SK-N-MC (cell line): ENCODE data around the gene TADA1.

Experiments used
- DNase-seq: peaks from one replicate; pipeline ENCODE4 v3.0.0-alpha.2; 2011; ENCODE audit warnings: low read depth, low spot score
- H3K27ac ChIP-seq: fragments of 200-600 bp; sonication (generic); 2 replicates; pipeline ENCODE4 v1.5.1; 2016; ENCODE audit warnings: mixed run types
- H3K36me3 ChIP-seq: fragments of 200-600 bp; sonication (generic); 2 replicates; pipeline ENCODE4 v1.6.1; 2017; ENCODE audit warnings: antibody characterized with exemption, low read length, mixed read lengths; ENCODE audit not compliant: insufficient read depth
- H3K4me3 ChIP-seq: fragments of 200-600 bp; sonication (generic); 2 replicates; pipeline ENCODE4 v1.5.1; 2016
- H3K9ac ChIP-seq: fragments of 200-600 bp; sonication (generic); 2 replicates; pipeline ENCODE4 v1.8.0; 2017; ENCODE audit warnings: mixed run types, mixed read lengths; ENCODE audit not compliant: insufficient read length
- H3K9me3 ChIP-seq: fragments of 200-600 bp; sonication (generic); 2 replicates; pipeline ENCODE4 v1.6.1; 2017; ENCODE audit warnings: low read depth, mild to moderate bottlenecking, antibody characterized with exemption, low read length, moderate library complexity, mixed read lengths
- EZH2 ChIP-seq: fragments of 200-600 bp; sonication (generic); IDR thresholded peaks from one replicate; pipeline ENCODE4 v1.6.1; 2017; ENCODE audit warnings: antibody characterized with exemption
- FOXP2 ChIP-seq: optimal IDR thresholded peaks from 2 replicates; pipeline ENCODE3; 2011; ENCODE audit warnings: mild to moderate bottlenecking, moderate library complexity; ENCODE audit not compliant: insufficient read depth; ENCODE audit errors: extremely low read length, control extremely low read depth
- POLR2AphosphoS5 ChIP-seq: IDR thresholded peaks from 2 replicates; pipeline ENCODE4 v1.6.1; 2012; ENCODE audit warnings: mild to moderate bottlenecking, low read depth, low read length, borderline replicate concordance

The TADA1 gene

GRCh38 chr1:166859597-166859996 lies 16.5 kb downstream of the TADA1 start:
- H3K36me3 ChIP-seq: peaks cover 97% of the 10 kb centered on the region
- no peaks in the 10 kb centered on the region for H3K9me3 ChIP-seq
- TF ChIP-seq EZH2: no peak
- no peak for TF ChIP-seq FOXP2
- TF ChIP-seq POLR2AphosphoS5: no peak
- no peak overlapping the region for H3K9ac ChIP-seq
- no peak overlapping the region for H3K4me3 ChIP-seq
- H3K27ac ChIP-seq: no peak overlapping the region
- no peak for DNase-seq

GRCh38 chr1:166858726-166859419 lies 17.2 kb downstream of the TADA1 start:
- Histone ChIP-seq H3K9me3 (no peaks in the 10 kb centered on the region), H3K4me3 (no peak overlapping the region), H3K9ac (no peak overlapping the region), H3K27ac (no peak overlapping the region), H3K36me3 (peaks cover 97% of the 10 kb centered on the region)
- TF ChIP-seq EZH2 (no peak), POLR2AphosphoS5 (no peak), FOXP2 (no peak)
- no peak for DNase-seq

GRCh38 chr1:166857995-166858394 lies 18.1 kb downstream of the TADA1 start:
- Histone ChIP-seq H3K9me3 (no peaks in the 10 kb centered on the region), H3K27ac (no peak overlapping the region; the same call in 1 of the 2 replicates), H3K9ac (no peak overlapping the region), H3K36me3 (peaks cover 97% of the 10 kb centered on the region), H3K4me3 (no peak overlapping the region)
- DNase-seq: no peak
- no peak for TF ChIP-seq EZH2
- TF ChIP-seq FOXP2: no peak
- no peak for TF ChIP-seq POLR2AphosphoS5

- H3K4me3 ChIP-seq: no peak overlapping the region
- no peak for DNase-seq
- no peak overlapping the region for H3K9ac ChIP-seq
- TF ChIP-seq POLR2AphosphoS5: no peak
- no peak for TF ChIP-seq EZH2
- TF ChIP-seq FOXP2: no peak
- no peak overlapping the region for H3K27ac ChIP-seq
- no peaks in the 10 kb centered on the region for H3K9me3 ChIP-seq
- H3K36me3 ChIP-seq: peaks cover 100% of the 10 kb centered on the region
These were observed 20.5 kb downstream of the TADA1 start for GRCh38 chr1:166855558-166855957.

- no peak for DNase-seq
- peaks cover 100% of the 10 kb centered on the region for H3K36me3 ChIP-seq
- no peak overlapping the region for H3K27ac ChIP-seq
- no peak overlapping the region for H3K4me3 ChIP-seq
- no peak overlapping the region for H3K9ac ChIP-seq
- TF ChIP-seq EZH2: no peak
- no peak for TF ChIP-seq FOXP2
- TF ChIP-seq POLR2AphosphoS5: no peak
- H3K9me3 ChIP-seq: no peaks in the 10 kb centered on the region
These were observed 23.1 kb downstream of the TADA1 start for GRCh38 chr1:166852918-166853317.

GRCh38 chr1:166849135-166849534 lies 26.9 kb downstream of the TADA1 start:
- TF ChIP-seq POLR2AphosphoS5: no peak
- TF ChIP-seq FOXP2: no peak
- no peak for TF ChIP-seq EZH2
- Histone ChIP-seq H3K9ac (no peak overlapping the region), H3K4me3 (no peak overlapping the region), H3K36me3 (peaks cover 100% of the 10 kb centered on the region), H3K27ac (no peak overlapping the region), H3K9me3 (no peaks in the 10 kb centered on the region)
- DNase-seq: no peak

- H3K4me3 ChIP-seq: no peak overlapping the region
- no peak for TF ChIP-seq POLR2AphosphoS5
- no peak for TF ChIP-seq FOXP2
- no peak for TF ChIP-seq EZH2
- no peaks in the 10 kb centered on the region for H3K9me3 ChIP-seq
- H3K9ac ChIP-seq: no peak overlapping the region
- DNase-seq: no peak
- H3K36me3 ChIP-seq: peaks cover 100% of the 10 kb centered on the region
- no peak overlapping the region for H3K27ac ChIP-seq
These were observed 27.9 kb downstream of the TADA1 start for GRCh38 chr1:166848193-166848592.

GRCh38 chr1:166844791-166845190 lies 31.3 kb downstream of the TADA1 start:
- Histone ChIP-seq H3K4me3 (no peak overlapping the region), H3K9me3 (no peaks in the 10 kb centered on the region), H3K27ac (no peak overlapping the region), H3K9ac (no peak overlapping the region), H3K36me3 (peaks cover 93% of the 10 kb centered on the region)
- DNase-seq: no peak
- TF ChIP-seq POLR2AphosphoS5: no peak
- TF ChIP-seq EZH2: no peak
- no peak for TF ChIP-seq FOXP2
